SK-N-SH (cell line): ENCODE measurements around the gene TRPC4AP.

ENCODE experiments used
- EZH2phosphoT487 ChIP-seq: fragments of 200-600 bp; sonication (generic); IDR thresholded peaks from 2 replicates; pipeline ENCODE4 v1.6.1; 2017; ENCODE audit warnings: low read depth, mixed run types, mild to moderate bottlenecking, antibody characterized with exemption, moderate library complexity, borderline replicate concordance
- POLR2AphosphoS5 ChIP-seq: IDR thresholded peaks from 2 replicates; pipeline ENCODE4 v1.6.1; 2012; ENCODE audit warnings: low read depth, low read length
- RAD21 ChIP-seq: IDR thresholded peaks from 2 replicates; pipeline ENCODE4 v1.6.1; 2012; ENCODE audit warnings: mild to moderate bottlenecking, low read length
- TF ChIP-seq, protein P1 (sequence below): fragments of 150-350 bp; IDR thresholded peaks from 2 replicates; pipeline ENCODE4 v1.6.1; 2017; ENCODE audit warnings: antibody characterized with exemption, low read length, low read depth, borderline replicate concordance
- TF ChIP-seq, protein P2 (sequence below): fragments of 200-600 bp; sonication (generic); IDR thresholded peaks from 2 replicates; pipeline ENCODE4 v1.6.1; 2017; ENCODE audit warnings: antibody characterized with exemption, mild to moderate bottlenecking, moderate library complexity
- TF ChIP-seq, protein P3 (sequence below): IDR thresholded peaks from 2 replicates; pipeline ENCODE4 v1.6.1; 2012; ENCODE audit warnings: mild to moderate bottlenecking, low read depth, low read length, moderate library complexity

DNA sequence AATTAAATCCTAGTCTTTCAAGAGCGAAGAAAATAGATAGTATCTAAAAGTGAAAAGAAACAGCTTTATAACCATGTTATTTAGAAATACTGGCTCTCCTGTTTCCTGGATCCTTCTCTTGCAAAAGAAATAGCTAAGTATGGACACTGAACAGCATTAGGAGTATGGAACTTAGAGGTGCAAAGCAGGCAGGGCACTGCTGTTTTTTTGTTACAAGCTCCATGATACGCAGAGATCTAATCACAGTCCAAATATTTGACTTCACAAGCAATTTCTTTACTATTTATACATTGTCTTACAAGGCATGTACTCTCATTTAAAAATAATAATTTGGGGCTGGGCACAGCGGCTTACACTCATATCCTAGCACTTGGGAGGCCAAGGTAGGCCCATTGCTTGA, 7.6 kb downstream of the TRPC4AP start:
- TF ChIP-seq, protein P1, sequence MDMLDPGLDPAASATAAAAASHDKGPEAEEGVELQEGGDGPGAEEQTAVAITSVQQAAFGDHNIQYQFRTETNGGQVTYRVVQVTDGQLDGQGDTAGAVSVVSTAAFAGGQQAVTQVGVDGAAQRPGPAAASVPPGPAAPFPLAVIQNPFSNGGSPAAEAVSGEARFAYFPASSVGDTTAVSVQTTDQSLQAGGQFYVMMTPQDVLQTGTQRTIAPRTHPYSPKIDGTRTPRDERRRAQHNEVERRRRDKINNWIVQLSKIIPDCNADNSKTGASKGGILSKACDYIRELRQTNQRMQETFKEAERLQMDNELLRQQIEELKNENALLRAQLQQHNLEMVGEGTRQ: no peak
- TF ChIP-seq, protein P2, sequence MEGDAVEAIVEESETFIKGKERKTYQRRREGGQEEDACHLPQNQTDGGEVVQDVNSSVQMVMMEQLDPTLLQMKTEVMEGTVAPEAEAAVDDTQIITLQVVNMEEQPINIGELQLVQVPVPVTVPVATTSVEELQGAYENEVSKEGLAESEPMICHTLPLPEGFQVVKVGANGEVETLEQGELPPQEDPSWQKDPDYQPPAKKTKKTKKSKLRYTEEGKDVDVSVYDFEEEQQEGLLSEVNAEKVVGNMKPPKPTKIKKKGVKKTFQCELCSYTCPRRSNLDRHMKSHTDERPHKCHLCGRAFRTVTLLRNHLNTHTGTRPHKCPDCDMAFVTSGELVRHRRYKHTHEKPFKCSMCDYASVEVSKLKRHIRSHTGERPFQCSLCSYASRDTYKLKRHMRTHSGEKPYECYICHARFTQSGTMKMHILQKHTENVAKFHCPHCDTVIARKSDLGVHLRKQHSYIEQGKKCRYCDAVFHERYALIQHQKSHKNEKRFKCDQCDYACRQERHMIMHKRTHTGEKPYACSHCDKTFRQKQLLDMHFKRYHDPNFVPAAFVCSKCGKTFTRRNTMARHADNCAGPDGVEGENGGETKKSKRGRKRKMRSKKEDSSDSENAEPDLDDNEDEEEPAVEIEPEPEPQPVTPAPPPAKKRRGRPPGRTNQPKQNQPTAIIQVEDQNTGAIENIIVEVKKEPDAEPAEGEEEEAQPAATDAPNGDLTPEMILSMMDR: no peak
- TF ChIP-seq, protein P3, sequence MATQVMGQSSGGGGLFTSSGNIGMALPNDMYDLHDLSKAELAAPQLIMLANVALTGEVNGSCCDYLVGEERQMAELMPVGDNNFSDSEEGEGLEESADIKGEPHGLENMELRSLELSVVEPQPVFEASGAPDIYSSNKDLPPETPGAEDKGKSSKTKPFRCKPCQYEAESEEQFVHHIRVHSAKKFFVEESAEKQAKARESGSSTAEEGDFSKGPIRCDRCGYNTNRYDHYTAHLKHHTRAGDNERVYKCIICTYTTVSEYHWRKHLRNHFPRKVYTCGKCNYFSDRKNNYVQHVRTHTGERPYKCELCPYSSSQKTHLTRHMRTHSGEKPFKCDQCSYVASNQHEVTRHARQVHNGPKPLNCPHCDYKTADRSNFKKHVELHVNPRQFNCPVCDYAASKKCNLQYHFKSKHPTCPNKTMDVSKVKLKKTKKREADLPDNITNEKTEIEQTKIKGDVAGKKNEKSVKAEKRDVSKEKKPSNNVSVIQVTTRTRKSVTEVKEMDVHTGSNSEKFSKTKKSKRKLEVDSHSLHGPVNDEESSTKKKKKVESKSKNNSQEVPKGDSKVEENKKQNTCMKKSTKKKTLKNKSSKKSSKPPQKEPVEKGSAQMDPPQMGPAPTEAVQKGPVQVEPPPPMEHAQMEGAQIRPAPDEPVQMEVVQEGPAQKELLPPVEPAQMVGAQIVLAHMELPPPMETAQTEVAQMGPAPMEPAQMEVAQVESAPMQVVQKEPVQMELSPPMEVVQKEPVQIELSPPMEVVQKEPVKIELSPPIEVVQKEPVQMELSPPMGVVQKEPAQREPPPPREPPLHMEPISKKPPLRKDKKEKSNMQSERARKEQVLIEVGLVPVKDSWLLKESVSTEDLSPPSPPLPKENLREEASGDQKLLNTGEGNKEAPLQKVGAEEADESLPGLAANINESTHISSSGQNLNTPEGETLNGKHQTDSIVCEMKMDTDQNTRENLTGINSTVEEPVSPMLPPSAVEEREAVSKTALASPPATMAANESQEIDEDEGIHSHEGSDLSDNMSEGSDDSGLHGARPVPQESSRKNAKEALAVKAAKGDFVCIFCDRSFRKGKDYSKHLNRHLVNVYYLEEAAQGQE: no peak
- TF ChIP-seq RAD21 (no peak), EZH2phosphoT487 (no peak), POLR2AphosphoS5 (no peak)
